HG02610 (cell line): Measurements from ENCODE around the gene KDM1B.

Experiments used
- ATAC-seq: cut with Tn5 transposase; IDR thresholded peaks from one replicate; pipeline ENCODE4 v1.9.1; 2021; ENCODE audit warnings: mild to moderate bottlenecking, moderate library complexity; ENCODE audit not compliant: unreplicated experiment

Gene KDM1B

DNA sequence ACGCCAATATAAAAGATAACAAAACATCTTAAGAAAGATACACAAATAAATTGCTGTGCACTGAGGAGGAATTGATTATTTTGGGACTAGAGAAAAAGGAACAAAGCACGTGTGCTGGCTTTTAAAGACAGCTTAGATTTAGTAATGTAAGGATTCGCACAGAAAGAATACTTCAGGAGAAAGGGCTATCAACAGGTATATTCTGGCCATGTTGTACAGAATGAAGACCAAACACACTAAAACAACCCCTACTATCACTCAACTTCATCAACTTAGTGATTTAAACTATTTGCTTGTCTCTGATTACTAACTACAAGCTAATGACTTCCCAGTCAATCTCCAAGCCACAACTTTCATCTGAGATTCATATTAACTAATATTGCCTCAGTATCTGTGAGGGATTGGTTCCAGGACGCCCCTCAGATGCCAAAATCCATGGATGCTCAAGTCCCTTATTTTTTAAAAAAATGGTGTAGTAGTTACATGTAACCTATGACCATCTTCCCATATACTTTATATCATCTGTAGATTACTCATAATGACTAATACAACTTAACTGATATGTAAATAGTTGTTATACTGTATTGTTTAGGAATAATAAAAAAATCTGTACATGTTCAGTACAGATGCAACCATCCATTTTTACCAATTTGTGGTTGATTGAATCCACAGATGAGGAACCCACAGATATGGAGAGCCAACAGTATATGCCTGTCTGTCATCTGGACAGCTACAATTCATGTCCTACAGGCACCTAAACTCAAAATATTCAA, 104.6 kb downstream of the KDM1B start:
- ATAC-seq = no peak

DNA sequence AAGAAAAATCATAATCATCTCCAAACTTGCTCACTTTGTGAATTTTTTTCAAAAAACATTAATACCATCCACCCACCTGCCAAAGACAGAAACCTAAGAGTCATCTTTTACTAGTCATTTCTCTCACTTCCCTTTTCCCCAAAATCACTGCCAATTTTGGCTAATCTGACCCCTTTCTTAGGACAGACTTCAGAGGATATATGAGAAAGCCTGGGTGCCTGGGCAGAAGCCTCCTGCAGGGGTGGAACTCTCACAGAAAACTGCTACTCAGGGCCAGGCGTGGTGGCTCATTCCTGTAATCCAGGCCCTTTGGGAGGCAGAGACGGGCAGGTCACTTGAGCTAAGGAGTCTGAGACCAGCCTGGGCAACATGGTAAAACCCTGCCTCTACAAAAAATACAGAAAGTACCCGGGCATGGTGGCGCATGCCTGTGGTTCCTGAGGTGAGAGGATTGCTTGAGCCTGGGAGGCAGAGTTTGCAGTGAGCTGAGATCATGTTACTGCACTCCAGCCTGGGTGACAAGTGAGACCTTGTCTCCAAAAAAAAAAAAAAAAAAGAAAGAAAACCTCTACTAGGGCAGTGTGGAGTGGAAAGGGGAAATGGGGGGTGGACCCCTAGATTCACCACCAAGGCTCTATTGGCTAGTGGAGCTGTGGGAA, 105.4 kb downstream of the KDM1B start:
- ATAC-seq = peak; percentile 50

DNA sequence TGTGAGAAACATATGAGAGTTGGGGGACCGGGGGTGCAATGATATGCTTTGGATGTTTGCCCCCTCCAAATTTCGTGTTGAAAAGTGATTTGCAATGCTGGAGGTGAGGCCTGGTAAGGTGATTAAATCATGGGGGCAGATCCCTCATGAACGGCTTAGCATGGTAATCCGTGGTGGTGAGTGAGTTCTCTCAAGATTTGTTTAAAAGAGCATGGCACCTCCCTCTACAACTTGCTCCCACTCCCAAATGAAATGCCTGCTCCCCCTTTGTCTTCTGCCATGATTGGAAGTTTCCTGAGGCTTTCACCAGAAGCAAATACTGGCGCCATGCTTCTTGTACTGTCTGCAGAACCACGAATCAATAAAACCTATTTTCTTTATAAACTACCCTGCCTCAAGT, 106.7 kb downstream of the KDM1B start:
- ATAC-seq = no peak

- peak; percentile 55 for ATAC-seq
Observed at GRCh38 chr6:18262702-18263417, 107.6 kb downstream of the KDM1B start.

GRCh38 chr6:18263418-18264218, 108.4 kb downstream of the KDM1B start:
- no peak for ATAC-seq

GRCh38 chr6:18264219-18264922, 109.1 kb downstream of the KDM1B start, which contains the start of gene DEK:
DEK (minus strand) TSS chr6:18264530; CDS start chr6:18263987, 543 bp downstream.
- ATAC-seq = peak; percentile 31

DNA sequence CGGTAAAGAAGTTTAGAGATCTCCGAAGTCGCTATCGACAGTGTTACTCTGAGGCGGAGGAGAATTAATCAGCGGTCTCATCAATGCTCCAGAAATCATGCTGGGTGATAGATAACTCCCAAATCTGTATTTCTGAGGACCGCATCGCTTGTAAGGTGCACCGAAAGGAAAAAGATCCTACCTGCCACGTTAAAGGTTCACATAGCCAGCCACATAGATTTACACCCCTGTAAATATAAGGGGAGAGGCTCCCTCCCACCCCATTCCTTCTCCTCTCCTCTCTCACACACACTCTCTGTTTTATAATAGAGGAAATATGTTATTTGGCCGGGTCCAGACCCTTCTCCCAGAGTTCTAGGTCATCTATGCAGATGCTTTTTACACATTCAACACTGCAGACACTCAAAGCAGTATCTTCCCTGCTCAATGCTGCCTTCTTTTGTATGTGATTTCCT, 109.7 kb downstream of the KDM1B start:
- ATAC-seq = no peak

DNA sequence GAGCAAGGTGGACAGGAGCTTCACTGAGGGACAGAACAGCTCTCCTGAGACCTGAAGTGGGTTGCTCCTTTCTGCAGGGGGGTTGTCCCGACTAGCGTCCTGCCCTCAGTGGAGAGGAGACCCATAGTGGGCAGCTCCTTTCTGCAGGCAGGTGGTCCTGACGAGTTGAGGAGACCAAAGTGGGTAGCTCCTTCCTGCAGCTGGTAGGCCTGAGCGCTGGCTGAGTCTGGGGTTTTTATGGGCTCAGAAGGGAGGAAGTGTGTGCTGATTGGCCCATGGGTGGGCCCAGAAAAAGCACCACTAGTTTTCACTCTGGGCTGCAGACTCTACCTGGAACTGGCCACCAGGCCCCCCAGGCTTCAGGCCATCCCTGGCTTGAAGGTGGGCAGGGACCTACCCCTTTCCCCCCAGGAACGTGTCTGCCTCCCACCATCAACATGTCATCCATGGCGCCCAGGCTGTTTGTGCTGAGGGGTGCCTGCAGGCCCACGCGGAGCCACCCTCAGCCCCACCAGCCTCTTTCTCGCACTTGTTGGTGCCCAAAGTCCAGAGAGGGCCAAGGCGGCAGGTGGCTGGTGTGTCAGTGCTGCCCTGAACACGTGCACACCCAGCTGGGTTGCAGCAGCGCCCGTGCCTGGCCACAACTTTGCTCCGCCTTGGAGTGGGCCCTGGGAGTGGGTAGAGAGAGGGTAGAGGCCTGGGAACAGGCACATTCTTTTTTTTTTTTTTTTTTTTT, 110.7 kb downstream of the KDM1B start:
- no peak for ATAC-seq

GRCh38 chr6:18266523-18266912, 111.3 kb downstream of the KDM1B start:
- no peak for ATAC-seq

- ATAC-seq = no peak
Observed at GRCh38 chr6:18268066-18268465, 112.8 kb downstream of the KDM1B start.

DNA sequence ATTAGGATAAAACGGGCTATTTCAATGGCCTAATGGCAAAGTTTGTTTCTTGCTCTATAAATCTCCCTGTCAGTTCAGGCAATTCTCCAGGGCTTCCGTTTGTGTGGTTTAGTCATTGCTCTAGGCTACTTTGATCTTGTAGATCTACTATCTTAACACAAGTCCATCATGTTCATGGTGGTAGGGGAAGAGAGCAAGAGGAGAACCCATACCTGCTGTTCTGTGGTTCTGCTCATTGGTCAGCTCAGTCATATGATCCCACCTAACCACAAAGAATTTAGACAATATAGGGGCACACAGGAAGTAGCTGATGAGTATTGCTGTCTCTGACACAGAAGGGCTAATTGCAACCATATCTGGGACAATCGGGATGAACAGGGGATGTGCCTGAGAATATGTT, 114.0 kb downstream of the KDM1B start:
- ATAC-seq = peak; percentile 32

GRCh38 chr6:18269717-18270116, 114.5 kb downstream of the KDM1B start:
- no peak for ATAC-seq

DNA sequence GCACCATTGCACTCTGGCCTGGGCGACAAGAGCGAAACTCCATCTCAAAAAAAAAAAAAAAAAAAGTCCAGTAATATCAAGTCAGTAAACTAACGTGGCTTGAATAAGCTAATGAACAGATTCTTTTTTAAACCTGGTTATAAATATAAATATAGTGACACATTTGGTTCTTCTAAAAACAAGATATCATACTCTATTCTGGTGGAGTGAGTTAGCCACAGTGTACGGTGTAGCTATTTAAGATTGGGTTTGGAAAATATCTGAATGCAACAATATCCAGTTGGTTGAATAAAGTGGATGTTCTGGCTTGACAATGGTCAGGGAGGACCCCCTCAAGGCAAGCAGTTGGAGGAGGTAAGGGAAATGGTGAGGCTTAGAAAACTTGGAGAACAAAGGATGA, 115.0 kb downstream of the KDM1B start:
- no peak for ATAC-seq
